ENCODE measurements around the gene NDOR1. TPM values are rescaled to one million over a fixed set of nuclear protein-coding genes. Genes with fewer than 3 reads are reported as not detected.

Gene NDOR1
- total RNA-seq (2021; fragmentation: NEBNext Ultra II Directional; extraction: Animal tissue kit (Norgen Biotek cat#: 25700)), result 32.3 and 33.2 TPM in 2 replicates
- 25.7 and 42.4 TPM in 2 replicates for polyA plus RNA-seq (2011; rRNA removed)
- polyA plus RNA-seq (2011; cell fraction: cytosol; rRNA removed), result 18.7 TPM
- 128 TPM for polyA plus RNA-seq (2011; cell fraction: nucleus; rRNA removed)
- polyA plus RNA-seq (2012, experiment 1 of 2), result 19.7 to 28.2 TPM (median 25.1 TPM) in 4 replicates
- 21.2 TPM for polyA plus RNA-seq (2012, experiment 2 of 2)
- polyA plus RNA-seq (2013, experiment 1 of 2), result 27.2 TPM
- polyA plus RNA-seq (2013, experiment 2 of 2), result 25.0 TPM
- 7.9 TPM in 2 replicates for polyA minus RNA-seq (2011; rRNA and poly(A)+ RNA removed)
- 15.5 TPM for polyA minus RNA-seq (2011; cell fraction: cytosol; rRNA and poly(A)+ RNA removed)
- 25.5 TPM for polyA minus RNA-seq (2011; cell fraction: nucleus; rRNA and poly(A)+ RNA removed)
- long read RNA-seq, experiment 1, partial matches to known transcripts, result 6 of 10 reads
- long read RNA-seq, experiment 1, other reads (novel, unspliced or antisense), result 2 of 10 reads
- long read RNA-seq, experiment 2, partial matches to known transcripts, result 0 of 4 reads
- long read RNA-seq, experiment 2, other reads (novel, unspliced or antisense), result 3 of 4 reads

- Histone ChIP-seq H3K4me3 (ENCODE audit: extremely low read depth in 1 of 4, insufficient read depth in 2 of 4, low read depth in 3 of 4, low read length in 4 of 4) (peak within 1 kb of the TSS; percentile 78 to 96 (median 89)), H2BK20ac (ENCODE audit: low read length) (no peak within 1 kb of the TSS), H2BK5ac (ENCODE audit: low read depth, low read length) (peak within 1 kb of the TSS; percentile 71), H4K91ac (replicated peaks; ENCODE audit: insufficient read length, low read length) (no peak within 1 kb of the TSS), H3K18ac (ENCODE audit: extremely low read depth, low read length) (peak within 1 kb of the TSS; percentile 83), H4K20me1 (replicated peaks in 1 of 2; ENCODE audit: control insufficient read depth in 1 of 2, insufficient read depth in 2 of 2, low read length in 2 of 2) (peaks cover 0 to 12% of the 10 kb centered on the region in 2 experiments), H2BK120ac (replicated peaks; ENCODE audit: low read depth, low read length) (no peak within 1 kb of the TSS), H3K56ac (replicated peaks; ENCODE audit: insufficient read length, low read depth, low read length) (peak within 1 kb of the TSS; percentile 38), H3K27me3 (replicated peaks in 1 of 4; ENCODE audit: control insufficient read depth in 3 of 4, extremely low read depth in 1 of 4, insufficient read depth in 3 of 4, low read length in 3 of 4) (no peaks in the 10 kb centered on the region), H2BK12ac (ENCODE audit: low read depth, low read length) (no peak within 1 kb of the TSS), H3K4me1 (replicated peaks in 1 of 4; ENCODE audit: control insufficient read depth in 3 of 4, insufficient read depth in 4 of 4, low read length in 3 of 4) (peaks cover 7 to 25% (median 14%) of the 10 kb centered on the region in 4 experiments), H2AFZ (ENCODE audit: low read length) (no peak within 1 kb of the TSS), H3K9ac (replicated peaks in 1 of 4; ENCODE audit: extremely low read depth in 1 of 4, low read depth in 3 of 4, low read length in 3 of 4) (peak within 1 kb of the TSS; percentile 84 to 99 (median 89)), H3K4ac (replicated peaks; ENCODE audit: insufficient read length, low read depth, low read length) (peak within 1 kb of the TSS; percentile 94), H2AK5ac (ENCODE audit: low read depth, low read length) (no peak within 1 kb of the TSS), H4K8ac (ENCODE audit: extremely low read depth, insufficient read depth, low read length) (peak within 1 kb of the TSS; percentile 97; the same call in 1 of the 2 replicates), H3K23ac (ENCODE audit: insufficient read length) (no peak within 1 kb of the TSS), H3K79me1 (ENCODE audit: low read depth, low read length) (peaks cover 17% of the 10 kb centered on the region), H2BK15ac (ENCODE audit: low read length) (no peak within 1 kb of the TSS; the same call in 1 of the 2 replicates), H3K4me2 (ENCODE audit: insufficient read depth in 1 of 2, low read depth in 2 of 2, low read length in 2 of 2) (peak within 1 kb of the TSS; percentile 90 to 91), H3K27ac (ENCODE audit: low read depth, low read length) (peak within 1 kb of the TSS; percentile 60; the same call in 1 of the 2 replicates), H3K36me3 (ENCODE audit: control insufficient read depth in 2 of 4, insufficient read depth in 4 of 4, low read length in 3 of 4) (peaks cover 0 to 4% (median 0%) of the 10 kb centered on the region in 4 experiments; a peak in 1 of 8 replicates), H3K79me2 (ENCODE audit: control insufficient read depth in 1 of 2, insufficient read depth in 2 of 2, low read length in 2 of 2) (peaks cover 0 to 46% of the 10 kb centered on the region in 2 experiments; a peak in 3 of 4 replicates), H3K9me3 (ENCODE audit: insufficient read depth in 2 of 2, low read depth in 1 of 2, low read length in 1 of 2) (no peaks in the 10 kb centered on the region), H4K5ac (ENCODE audit: insufficient read length, low read depth, low read length) (no peak within 1 kb of the TSS), H3K14ac (ENCODE audit: insufficient read length) (no peak within 1 kb of the TSS), H3K23me2 (ENCODE audit: low read depth, low read length) (peaks cover 15% of the 10 kb centered on the region)
- WGBS, 2 experiments (ENCODE audit: extremely low coverage in 1 of 2, insufficient coverage in 1 of 2, insufficient read length in 1 of 2, insufficient replicate concordance in 2 of 2, low coverage in 1 of 2, low lambda C conversion rate in 2 of 2, missing lambda C conversion rate in 1 of 2), result 2% methylated on average over 89 of the region's 98 CpGs; no CpG with 5 or more reads in 1 of the 2 experiments
- ChIA-PET CTCF (ENCODE audit: partially characterized antibody) (interaction anchor here (1.0 to 4.9 kb wide), 8 partner anchors 9 to 176 kb away, joined by 3 to 23 read pairs (median 4); partner anchors contain the start of genes ANAPC2 and SSNA1), POLR2A (ENCODE audit: partially characterized antibody) (interaction anchor here (0.9 to 69.9 kb wide), 9 partner anchors 13 to 404 kb away, joined by 3 to 1462 read pairs (median 8); partner anchors contain the start of genes ANAPC2, CYSRT1, NELFB and RNF208)
- FAIRE-seq (no peak), DNase-seq (ENCODE audit: low read depth in 1 of 2, low spot score in 2 of 2) (peak in 1 of 2 experiments; percentile 99)
- TF ChIP-seq CREB1 (IDR thresholded peaks at IDR 0.05), result peak; percentile 97
- no peak for TF ChIP-seq EZH2 (IDR thresholded peaks at IDR 0.05; ENCODE audit: low read depth, low read length, severe bottlenecking)
- peak; percentile 73 for TF ChIP-seq MAX (IDR thresholded peaks at IDR 0.05)
- TF ChIP-seq EP300 (IDR thresholded peaks at IDR 0.05; ENCODE audit: borderline replicate concordance in 1 of 2, low read depth in 2 of 2, low read length in 2 of 2), result no peak
- peak; percentile 94 for TF ChIP-seq TAF1 (IDR thresholded peaks at IDR 0.05; ENCODE audit: low read depth, low read length)
- no peak for TF ChIP-seq HDAC6 (IDR thresholded peaks at IDR 0.05; ENCODE audit: low read depth, low read length)
- TF ChIP-seq FOSL1 (IDR thresholded peaks at IDR 0.05; ENCODE audit: insufficient read depth, low read depth, low read length), result no peak
Observed at GRCh38 chr9:137205126-137206069, at the start of gene NDOR1, which contains the start of gene TMEM203. NDOR1 (plus strand) TSS chr9:137205700; CDS start chr9:137205778, 78 bp downstream. TMEM203 (minus strand) TSS chr9:137205648; CDS start chr9:137205414, 234 bp downstream.

Data from H1 (cell line).